Right forelimb (tissue), 1 donor: ENCODE data around the gene DUSP16.
A peak's percentile ranks its signal among the peaks of the same experiment; 100 is the strongest.
"Not testable (repeated sequence)": the region's sequence is repeated elsewhere in the genome, so short reads cannot be mapped to it uniquely, and the experiment has no call there.

ENCODE experiments used
- DNase-seq: peaks from one replicate; pipeline ENCODE4 v3.0.0-alpha.2; 2018

Gene DUSP16

DNA sequence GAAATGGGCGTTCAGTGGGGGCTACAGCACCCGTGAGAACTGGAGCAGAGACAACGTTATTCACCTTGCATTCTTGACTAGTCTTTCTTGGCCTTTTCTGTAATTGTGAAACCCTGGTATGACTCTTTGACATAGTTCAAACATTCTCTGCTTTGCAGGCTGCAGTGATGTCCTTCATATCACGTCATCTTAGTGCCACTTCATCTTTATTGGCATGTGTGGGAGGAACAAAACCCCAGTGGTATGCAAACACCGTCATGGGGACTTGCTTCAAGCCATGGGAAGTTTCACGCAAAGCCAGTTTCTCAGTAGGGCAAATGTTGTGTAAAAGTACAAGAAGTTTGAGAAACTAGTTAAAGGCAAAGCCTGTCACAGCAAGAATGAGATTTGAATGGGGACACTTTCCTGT is 20.2 kb upstream of the DUSP16 start:
- DNase-seq: no peak

DNA sequence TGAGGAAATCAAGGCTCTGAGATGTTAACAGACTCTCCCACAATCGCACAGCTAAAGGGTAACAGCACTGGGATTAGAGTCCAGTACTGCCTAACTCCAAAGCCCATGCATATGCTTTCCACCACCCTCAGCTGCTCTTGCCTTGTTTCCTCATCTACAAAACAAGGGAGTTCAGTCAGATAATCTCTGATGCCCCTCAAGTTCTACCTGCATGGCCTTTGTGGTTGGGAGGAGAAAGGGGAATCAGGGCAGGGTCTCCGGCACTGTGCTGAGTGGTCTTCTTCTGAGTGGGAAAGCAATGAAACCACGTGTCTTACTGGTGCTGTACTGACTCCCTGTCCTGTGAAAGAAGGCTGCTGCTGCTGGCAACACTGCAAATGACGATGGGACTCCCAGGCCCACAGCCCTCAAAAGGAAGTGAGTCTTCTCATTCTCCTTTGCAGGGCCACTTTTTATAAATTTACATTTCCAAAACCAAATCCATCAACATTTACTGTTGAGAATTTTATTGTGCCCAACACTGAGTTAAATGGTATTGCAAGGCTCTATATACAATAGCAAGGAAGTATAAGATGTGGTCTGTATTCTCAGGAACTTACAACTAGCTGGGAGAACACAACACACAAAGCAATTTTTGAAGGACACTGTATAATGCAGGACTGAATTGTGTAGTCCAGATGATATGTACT is 19.7 kb upstream of the DUSP16 start:
- DNase-seq: no peak

DNA sequence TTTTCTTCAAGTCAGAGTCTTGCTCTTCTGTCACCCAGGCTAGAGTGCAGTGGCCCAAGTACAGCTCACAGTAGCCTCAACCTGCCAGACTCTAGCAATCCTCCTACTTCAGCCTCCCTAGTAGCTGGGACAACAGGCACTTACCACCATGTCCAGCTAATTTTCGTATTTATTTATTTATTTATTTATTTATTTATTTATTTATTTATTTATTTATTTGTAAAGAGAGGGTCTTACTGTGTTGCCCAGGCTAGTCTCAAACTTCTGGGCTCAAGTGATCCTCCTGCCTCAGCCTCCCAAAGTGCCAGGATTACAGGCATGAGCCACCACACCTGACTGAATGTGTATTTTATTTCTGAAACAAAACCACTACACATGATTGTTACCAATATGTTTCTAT is 18.1 kb upstream of the DUSP16 start:
- not testable (repeated sequence) for DNase-seq

DNA sequence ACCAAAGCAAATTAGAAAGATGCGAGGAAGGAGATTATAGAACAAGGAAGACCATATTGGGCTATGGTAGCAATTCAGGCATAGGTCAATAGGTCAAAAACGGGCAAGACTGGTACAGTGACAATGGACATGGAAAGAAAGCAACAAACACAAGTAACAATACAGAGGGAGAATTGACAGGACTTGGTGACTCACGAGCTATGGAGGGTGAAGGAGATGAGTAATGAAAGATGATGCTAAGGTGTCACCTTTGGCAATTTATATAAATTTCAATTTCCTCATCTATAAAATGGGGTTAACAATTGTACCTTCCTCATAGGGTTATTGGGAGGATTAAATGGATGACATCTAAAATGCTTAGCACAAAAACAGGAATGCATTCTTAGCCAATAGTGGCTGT is 15.1 kb upstream of the DUSP16 start:
- no peak for DNase-seq

DNA sequence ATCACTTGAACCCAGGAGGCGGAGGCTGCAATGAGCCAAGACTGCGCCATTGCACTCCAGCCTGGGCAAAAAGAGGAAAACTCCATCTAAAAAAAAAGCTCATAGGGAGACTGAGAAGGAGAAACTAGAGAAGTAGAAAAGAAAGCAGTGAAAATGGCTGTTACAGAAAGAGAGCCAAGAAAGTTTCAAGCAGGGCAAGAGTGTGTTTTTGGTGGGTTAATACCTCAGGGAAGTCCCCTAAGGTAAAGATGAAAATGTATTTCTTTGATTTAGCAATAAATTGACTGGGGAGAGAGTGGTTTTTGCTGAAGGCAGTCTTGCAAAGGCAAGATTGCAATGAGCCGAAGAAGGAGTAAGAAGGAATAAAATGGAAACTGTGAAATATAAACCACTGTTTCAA is 10.0 kb upstream of the DUSP16 start:
- no peak for DNase-seq

DNA sequence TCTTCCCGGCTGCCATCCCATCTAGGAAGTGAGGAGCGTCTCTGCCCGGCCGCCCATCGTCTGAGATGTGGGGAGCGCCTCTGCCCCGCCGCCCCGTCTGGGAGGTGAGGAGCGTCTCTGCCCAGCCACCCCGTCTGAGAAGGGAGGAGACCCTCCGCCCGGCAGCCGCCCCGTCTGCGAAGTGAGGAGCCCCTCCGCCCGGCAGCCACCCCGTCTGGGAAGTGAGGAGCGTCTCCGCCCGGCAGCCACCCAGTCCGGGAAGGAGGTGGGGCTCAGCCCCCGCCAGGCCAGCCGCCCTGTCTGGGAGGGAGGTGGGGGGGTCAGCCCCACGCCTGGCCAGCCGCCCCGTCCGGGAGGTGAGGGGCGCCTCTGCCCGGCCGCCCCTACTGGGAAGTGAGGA is 3.3 kb upstream of the DUSP16 start:
- DNase-seq: not testable (repeated sequence)

DNA sequence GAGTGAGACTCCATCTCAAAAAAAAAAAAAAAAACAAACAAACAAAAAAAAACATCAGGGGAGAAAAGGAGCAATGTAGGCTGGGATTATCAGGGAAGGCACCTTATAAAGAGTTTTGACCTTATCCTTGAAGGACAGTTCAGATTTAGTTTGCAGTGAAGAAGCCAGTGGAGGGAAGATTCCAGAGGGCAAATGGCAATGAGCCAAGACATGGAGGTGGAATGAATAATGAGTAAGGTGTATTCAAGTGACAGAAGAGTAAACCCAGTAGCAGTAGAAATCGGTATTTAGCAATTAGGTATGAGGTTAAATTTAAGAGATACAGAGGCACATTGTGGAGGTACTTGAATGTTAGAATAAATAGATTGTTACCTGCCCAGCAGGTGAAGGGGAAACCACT is 2.2 kb upstream of the DUSP16 start:
- DNase-seq: no peak

DNA sequence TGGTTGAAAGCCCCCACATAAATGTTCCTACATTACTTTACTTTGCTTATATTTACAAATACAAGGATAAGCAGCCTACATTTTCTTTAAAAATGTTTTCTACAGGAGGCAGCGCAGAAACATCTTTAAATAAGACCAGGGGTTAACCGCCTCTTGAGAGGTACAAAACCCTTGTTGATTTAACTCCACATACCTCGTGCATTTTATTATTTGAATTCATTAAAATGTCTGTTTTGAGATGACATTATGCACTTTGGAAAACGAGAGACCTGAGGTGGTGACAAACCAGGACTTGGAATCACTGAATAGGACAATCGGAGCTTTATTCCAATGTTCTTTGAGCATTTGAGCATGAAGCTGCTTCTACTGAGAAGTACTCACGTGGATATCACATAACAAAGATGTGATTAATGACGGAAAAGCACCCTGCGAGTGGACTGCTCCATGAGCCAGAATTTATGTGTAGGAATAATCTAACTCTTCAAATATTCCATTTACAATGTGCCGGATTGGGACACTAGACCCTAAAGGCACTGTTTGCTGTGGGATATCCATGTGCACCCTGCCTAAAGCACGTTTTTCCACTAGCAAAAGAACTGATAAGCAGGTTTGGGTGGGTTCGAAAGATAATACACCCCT is 746 bp upstream of the DUSP16 start:
- DNase-seq: no peak

DNA sequence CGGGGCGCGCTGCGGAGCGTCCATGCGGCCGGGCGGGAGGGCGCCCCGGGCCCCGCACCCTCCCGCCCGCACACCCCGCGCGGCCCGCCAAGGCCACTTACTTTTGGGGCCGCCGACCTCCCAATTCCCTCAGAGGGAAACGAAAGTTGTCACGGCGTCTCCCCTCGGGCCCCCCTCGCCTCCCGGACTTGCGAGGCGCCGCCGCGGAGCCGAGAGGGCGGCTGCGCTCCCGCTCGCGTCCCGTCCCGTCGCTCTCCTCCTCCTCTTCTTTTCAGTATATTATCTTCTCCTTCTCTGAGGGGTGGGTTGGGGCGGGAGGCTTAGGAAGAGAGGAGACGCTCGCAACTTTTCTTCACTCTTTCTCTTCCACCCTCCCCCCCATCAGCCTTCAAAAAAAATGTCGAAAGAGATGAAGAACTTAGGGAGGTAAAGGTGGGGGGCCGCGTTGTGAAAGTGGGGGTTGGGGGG is 613 bp downstream of the DUSP16 start:
- peak; percentile 67 for DNase-seq

DNA sequence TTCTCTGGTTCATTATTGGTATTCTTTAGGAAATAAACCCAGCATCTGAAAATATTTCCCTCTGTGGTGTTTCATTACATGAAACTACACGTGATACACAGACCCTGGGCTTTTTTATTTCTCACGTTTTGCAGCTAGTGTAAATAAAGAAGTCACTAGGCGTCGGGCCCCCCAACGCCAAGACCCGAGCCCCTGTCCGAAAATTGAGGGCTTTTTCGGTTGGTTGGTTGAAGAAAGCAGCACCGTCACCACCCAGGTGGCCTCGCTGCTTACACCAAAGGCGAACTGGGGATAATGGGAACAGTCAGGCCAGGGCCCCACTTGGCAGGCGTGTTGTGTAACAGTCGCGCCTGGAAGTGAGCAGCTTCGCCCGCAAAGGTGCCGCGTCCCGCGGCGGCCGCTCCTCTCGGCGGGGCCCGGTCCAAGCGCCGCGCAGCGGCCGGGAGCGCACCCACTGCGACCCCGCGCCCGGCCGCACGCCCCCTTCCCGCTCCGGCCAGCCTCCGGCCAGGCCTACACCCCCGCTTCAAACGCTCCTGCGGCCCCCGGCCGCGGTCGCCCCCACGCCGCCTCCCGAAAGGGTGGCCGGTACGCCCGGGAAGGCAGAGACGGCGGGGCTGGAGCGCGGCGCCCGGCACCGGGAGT is 1.2 kb downstream of the DUSP16 start:
- peak; percentile 77 for DNase-seq

DNA sequence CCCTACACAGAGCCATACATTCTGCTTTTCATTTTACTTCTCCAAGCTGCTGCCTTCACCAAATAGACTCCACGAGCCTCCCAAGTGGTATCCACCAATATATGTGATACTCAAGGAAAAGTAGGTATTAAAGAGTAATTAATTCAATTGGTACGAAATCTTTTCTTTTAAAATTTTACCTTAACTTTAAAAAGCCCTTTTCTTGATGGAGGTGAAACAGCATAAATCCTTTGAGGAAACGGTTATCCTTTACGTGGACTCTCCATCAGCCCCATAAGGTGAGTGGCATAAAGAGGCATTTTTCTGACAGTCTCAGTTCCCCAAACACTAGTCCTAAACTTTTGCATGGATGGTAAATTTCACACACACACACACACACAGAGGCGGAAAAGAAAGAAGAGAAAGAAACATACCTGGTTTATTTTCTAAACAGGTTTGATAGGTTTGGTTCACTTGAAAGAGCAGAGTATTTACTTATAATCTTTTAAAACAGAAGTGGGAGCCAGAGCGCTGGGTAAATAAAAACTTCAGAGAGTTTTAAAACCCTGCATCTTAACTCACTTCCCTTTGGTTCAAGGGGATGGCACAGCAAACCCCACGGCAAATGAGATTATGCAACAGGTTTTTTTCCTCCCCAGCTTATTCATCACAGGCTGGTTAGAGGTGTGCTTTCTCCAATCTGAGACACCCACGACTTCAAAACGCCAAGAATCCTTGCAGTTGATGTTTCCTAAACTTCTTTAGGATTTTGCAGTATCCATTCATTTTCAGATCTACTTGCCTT is 1.9 kb downstream of the DUSP16 start:
- DNase-seq: no peak

DNA sequence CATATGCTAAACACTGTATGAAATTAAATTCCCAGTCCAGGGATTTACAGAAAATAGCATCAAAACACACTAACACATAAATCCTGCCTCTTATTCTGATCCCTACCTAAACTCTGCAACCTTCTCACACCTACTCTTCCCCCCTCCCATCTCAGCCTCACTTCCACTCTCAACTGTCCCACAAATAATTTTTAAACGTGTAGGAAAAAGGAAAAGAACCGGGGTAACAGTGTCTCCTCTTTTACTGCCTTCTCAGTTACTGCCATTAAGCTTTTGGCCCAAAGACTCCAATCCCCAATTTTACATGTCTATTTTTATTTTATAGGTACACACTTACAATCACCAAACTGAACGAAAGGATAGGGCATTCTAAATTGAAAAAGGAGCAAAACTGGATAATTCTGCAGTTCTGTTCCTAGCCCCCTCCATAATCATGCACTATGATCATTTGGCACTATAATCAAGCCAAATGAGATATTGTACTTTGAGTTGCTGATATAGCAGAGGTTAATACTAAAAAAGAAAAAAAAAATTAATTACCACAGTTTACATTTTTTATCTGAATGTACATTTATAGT is 2.9 kb downstream of the DUSP16 start:
- DNase-seq: no peak

DNA sequence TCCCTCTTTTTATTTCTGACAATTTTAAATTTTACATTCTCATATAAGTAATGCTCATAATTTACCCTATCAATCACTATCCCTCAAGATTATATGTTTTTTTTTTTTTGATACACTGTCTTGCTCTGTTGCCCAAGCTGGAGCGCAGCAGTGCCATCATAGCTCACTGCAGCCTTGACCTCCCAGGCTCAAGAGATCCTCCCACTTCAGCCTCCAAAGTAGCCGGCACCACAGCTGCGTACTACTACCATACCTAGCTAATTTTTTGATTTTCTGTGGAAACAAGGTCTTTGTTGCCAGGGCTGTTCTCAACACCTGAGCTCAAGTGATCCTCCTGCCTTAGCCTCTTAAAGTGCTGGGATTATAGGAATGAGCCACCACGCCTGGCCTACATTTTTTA is 4.4 kb downstream of the DUSP16 start:
- no peak for DNase-seq

DNA sequence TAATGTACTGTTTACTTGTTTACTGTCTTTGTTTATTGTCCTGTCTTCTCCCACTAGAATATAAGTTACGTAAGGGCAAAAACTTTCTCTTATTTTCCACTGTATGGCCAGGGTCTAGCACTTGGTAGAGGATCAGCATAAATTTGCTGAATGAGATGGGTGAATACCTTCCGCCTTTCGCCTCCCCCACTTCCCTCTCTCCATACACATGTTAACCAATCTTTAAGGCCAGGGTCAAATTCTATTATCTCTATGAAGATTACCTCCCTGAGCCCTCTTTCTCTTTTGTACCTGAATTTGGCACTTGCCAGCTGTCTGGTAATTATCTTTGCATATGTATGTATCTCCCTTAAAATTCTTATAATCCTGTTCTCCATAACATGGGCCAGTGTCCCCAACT is 4.9 kb downstream of the DUSP16 start:
- no peak for DNase-seq

DNA sequence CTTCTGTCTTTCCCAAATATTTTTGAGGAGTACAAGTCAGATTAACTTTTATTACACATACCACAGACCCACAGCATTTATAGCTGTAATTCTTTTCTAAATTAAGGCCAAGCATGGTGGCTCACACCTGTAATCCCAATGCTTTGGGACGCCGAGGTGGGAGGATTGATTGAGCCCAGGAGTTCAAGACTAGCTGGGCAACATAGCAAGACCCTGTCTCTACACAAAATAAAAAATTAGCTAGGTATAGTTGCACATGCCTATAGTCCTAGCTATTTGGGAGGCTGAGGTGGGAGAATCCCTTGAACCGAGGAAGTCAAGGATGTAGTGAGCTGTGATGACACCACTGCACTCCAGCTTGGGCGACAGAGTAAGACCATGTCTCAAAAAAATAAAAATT is 7.0 kb downstream of the DUSP16 start:
- no peak for DNase-seq

DNA sequence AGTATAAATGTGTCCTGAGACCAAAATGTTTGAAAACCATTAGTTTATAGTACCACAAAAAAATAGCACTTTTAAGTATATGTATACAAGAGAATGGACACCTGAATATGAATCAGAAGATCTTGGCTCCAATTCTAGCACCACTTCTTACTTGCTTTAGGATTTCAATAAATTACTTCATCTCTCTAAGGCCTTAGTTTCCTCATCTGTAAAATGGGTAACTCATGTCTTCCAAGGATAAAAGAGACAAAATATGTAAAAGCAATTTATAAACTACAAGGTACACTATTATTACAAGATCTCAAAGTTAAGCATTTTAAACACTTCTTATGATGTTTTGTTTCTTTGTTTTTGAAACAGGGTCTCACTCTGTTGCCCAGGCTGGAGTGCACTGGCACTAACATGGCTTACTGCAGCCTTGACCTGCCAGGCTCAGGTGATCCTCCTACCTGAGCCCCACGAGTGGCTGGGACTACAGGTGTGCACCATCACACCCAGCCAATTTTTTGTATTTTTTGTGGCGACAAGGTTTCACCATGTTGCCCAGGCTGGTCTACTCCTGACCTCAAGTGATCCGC is 9.4 kb downstream of the DUSP16 start:
- DNase-seq: no peak

DNA sequence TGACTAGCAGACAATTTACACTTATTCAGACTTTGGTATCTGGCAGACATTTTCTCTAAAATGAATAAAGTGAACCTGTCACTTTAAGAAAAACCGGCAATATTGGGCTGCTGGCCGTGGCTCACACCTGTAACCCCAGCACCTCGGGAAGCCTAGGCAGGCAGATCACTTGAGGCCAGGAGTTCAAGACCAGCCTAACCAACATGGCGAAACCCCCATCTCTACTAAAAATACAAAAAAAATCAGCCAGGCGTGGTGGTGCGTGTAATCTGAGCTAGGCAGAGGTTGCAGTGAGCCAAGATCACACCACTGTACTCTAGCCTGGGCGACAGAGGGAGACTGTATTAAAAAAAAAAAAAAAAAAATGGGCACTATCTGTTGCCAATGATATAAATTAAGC is 11.5 kb downstream of the DUSP16 start:
- DNase-seq: no peak

DNA sequence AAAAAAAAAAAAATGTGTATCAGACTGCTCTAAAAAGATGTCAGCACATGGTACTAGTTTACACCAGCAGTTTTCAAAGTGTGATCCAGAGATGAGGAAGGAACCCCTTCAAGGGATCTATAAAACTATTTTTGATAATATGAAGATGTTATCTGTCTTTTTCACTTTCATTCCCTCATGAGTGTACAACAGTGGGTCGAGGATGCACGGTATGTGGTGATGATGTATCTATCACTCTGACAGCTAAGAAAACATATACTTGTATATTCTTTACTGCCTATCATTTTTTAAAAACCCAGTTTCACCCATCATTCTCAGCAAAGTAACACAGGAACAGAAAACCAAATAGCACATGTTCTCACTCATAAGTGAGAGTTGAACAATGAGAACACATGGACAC is 12.4 kb downstream of the DUSP16 start:
- DNase-seq: no peak

DNA sequence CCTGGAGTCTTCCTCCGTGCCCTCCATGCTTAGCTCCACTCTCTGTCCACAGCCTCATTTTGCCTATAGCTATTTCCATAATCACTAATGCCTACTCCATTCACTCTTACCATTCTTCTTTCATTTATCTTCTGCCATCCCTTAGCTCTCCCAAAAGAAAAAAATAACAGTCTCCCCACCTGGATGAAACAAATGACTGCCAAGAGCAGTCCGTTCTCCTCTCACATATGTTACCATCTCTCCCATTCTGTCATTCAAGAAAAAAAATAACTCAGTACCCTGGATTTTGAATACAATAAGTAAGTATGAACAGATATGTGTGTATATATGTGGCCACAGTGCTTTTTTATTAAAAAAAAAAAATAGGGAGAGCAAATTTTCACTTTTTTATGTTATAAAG is 13.2 kb downstream of the DUSP16 start:
- DNase-seq: no peak

DNA sequence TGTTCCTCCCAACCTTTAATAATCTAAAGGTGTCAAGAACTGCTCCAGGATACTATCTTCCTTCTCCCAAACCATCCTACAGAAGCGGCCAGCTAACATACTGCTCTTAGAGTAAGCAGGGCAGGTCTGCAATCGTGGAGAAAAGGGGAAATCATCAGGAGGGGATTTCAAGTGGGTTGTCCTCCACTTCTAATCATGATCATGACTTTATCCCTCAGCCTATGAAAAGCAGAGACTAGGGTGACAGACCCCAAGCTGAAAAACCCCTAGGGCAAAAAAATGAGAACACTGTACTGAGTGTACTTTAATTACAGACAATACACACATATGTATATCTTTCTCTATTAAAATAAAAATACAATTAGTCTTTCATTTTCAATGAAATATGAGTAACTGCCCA is 13.9 kb downstream of the DUSP16 start:
- DNase-seq: no peak

DNA sequence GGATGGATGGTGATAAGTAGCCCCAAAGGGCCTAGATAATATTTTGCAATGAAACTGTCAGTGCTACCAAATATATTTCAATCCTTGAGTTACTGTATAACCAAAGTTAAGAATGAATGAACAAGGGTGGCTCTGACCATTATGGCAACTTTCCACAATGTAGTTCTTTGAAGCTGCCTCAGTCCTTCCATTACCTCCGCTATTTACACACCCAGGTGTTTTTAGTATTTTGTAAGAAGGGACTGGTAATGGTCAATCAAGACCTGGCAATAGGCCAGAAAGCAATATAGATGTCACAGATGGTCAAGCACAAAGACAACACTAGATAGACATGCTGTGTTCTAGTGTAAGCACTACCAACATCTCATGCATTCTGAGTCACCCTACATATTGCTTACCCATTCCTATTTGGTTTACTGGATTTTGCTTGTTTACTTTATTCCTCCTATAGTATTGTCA is 16.3 kb downstream of the DUSP16 start:
- DNase-seq: no peak

DNA sequence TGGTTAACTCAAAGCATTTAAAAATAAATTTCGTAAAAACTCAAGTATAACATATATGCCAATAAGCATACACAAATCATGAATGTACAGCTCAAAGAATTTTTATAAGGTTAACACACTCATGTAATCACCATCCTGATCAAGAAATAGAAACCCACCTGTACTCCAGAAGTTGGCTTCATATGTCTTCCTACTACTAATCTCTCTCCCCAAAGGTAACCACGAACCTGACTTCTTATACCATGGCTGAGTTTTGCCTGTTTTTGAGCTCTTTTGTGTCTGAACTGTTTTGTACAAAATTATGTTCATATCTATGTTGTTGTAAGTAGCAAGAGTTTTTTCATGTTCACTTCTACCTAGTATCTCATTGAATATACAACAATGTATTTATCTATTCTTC is 18.7 kb downstream of the DUSP16 start:
- no peak for DNase-seq

DNA sequence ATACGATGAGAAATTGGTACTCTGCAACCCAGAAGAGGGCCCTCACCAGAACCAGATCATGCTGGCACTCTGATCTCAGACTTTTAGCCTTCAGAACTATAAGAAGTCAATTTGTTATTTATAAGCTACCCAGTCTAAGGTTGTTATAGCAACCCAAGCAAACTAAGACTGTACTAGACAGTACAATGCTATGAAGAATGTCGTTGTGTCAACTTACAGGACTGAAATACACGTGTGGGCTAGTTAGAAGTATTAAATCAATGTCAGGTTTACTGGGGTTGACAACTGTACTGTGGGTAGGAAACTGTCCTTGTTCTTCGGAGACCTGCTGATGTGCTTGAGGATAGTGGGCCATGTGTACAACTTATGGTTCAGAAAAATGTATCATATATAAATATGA is 19.7 kb downstream of the DUSP16 start:
- no peak for DNase-seq
